GM12878 (cell line): ENCODE measurements around the gene DGKI. TPM values are rescaled to one million over a fixed set of nuclear protein-coding genes. Genes with fewer than 3 reads are reported as not detected.

ENCODE experiments used
- BRCA1 ChIP-seq: IDR thresholded peaks from 2 replicates; pipeline ENCODE4 v1.6.1; 2011; ENCODE audit warnings: low read depth, low read length, improper control_type of control experiment
- IRF4 ChIP-seq: IDR thresholded peaks from 2 replicates; pipeline ENCODE4 v1.6.1; 2011; ENCODE audit warnings: low read depth, low read length
- NFYB ChIP-seq: IDR thresholded peaks from 2 replicates; pipeline ENCODE4 v1.6.1; 2011; ENCODE audit warnings: low read depth, mild to moderate bottlenecking, low read length, improper control_type of control experiment, moderate library complexity; ENCODE audit not compliant: insufficient read depth
- NR2F1 ChIP-seq: fragments of 450-650 bp; conservative IDR thresholded peaks from 2 replicates; pipeline ENCODE4 v1.6.1; 2017; ENCODE audit warnings: mild to moderate bottlenecking
- PAX8 ChIP-seq: fragments of 450-650 bp; IDR thresholded peaks from 2 replicates; pipeline ENCODE4 v1.6.1; 2017; ENCODE audit warnings: mild to moderate bottlenecking, moderate library complexity
- POLR2AphosphoS2 ChIP-seq: IDR thresholded peaks from 2 replicates; pipeline ENCODE4 v1.6.1; 2011; ENCODE audit warnings: low read depth, mild to moderate bottlenecking, low read length, improper control_type of control experiment, moderate library complexity
- RCOR1 ChIP-seq: conservative IDR thresholded peaks from 2 replicates; pipeline ENCODE4 v1.6.1; 2012; ENCODE audit warnings: low read depth, low read length, improper control_type of control experiment
- REST ChIP-seq: IDR thresholded peaks from 2 replicates; pipeline ENCODE4 v1.6.1; 2012; ENCODE audit warnings: mild to moderate bottlenecking, low read depth, low read length
- SKIL ChIP-seq: fragments of 450-650 bp; IDR thresholded peaks from 2 replicates; pipeline ENCODE4 v1.6.1; 2017; ENCODE audit warnings: mild to moderate bottlenecking, low read depth, inconsistent platforms; ENCODE audit not compliant: poor library complexity, severe bottlenecking
- TARDBP ChIP-seq: IDR thresholded peaks from 2 replicates; pipeline ENCODE4 v1.6.1; 2016; ENCODE audit warnings: borderline replicate concordance
- polyA plus RNA-seq, 11 experiments: library from polyadenylated mRNA; depleted of rRNA in 4 of 11; unstranded in 6 of 11; stranded (reverse) in 5 of 11; fragments of >200 nt; fragmentation: Nextera tagmentation in 4 of 11; fragmentation: Illumina TruSeq in 1 of 11; extraction: Ambion mirVana in 4 of 11; extraction: Trizol in 1 of 11; gene quantifications; 1 replicate in 1 of 11; 2 replicates in 10 of 11; pipeline versions ENCODE4 v1.2.1 to v1.2.3, GENCODE V29; 2011 to 2016; ENCODE audit warnings: inconsistent platforms in 2 of 11, missing spikeins in 2 of 11, low read depth in 1 of 11
- total RNA-seq, 4 experiments: library from RNA; depleted of rRNA in 3 of 4; stranded (reverse); fragments of >200 nt in 3 of 4; fragmentation: Illumina TruSeq in 1 of 4; extraction: Trizol in 1 of 4; gene quantifications; 2 replicates each; pipeline versions ENCODE4 v1.2.1 to v1.2.3, GENCODE V29; 2013 to 2021

The DGKI gene
- total and polyA plus RNA-seq, 10 of the 15 experiments (the other 5 are each of a cell fraction or from before 2014, with no cell fraction given) = 10.4 to 37.1 (median 22.1) TPM

- TF ChIP-seq REST (no peak), BRCA1 (no peak), TARDBP (no peak), IRF4 (peak; percentile 74), SKIL (peak; percentile 52), NFYB (no peak), PAX8 (no peak), NR2F1 (no peak), RCOR1 (no peak), POLR2AphosphoS2 (no peak)
Observed at GRCh38 chr7:137895301-137896221, 48.8 kb upstream of the DGKI start (continued).
